ENCODE data around the gene LRRC32.
"Not testable (repeated sequence)": the region's sequence is repeated elsewhere in the genome, so short reads cannot be mapped to it uniquely, and the experiment has no call there.

LRRC32 gene

GRCh38 chr11:76626921-76627401 is 43.6 kb downstream of the LRRC32 start:
- no peak for DNase-seq

- DNase-seq, result no peak
Measured at GRCh38 chr11:76626266-76626665, 44.3 kb downstream of the LRRC32 start.

- no peak for DNase-seq
Measured at GRCh38 chr11:76625472-76626186, 44.9 kb downstream of the LRRC32 start.

- DNase-seq, result no peak
Measured at GRCh38 chr11:76624500-76625379, 45.8 kb downstream of the LRRC32 start.

- DNase-seq, result no peak
Measured at GRCh38 chr11:76623884-76624419, 46.6 kb downstream of the LRRC32 start.

GRCh38 chr11:76623171-76623883 is 47.2 kb downstream of the LRRC32 start:
- no peak for DNase-seq

GRCh38 chr11:76622493-76623094 is 48.0 kb downstream of the LRRC32 start:
- DNase-seq, result no peak

GRCh38 chr11:76621868-76622267 is 48.7 kb downstream of the LRRC32 start:
- no peak for DNase-seq

- DNase-seq, result no peak
Measured at GRCh38 chr11:76621466-76621865, 49.1 kb downstream of the LRRC32 start.

GRCh38 chr11:76620489-76620888 is 50.1 kb downstream of the LRRC32 start:
- DNase-seq, result no peak

GRCh38 chr11:76619801-76620200 is 50.7 kb downstream of the LRRC32 start:
- not testable (repeated sequence) for DNase-seq

- no peak for DNase-seq
Measured at GRCh38 chr11:76617553-76618265, 52.8 kb downstream of the LRRC32 start.

GRCh38 chr11:76616676-76617552 is 53.6 kb downstream of the LRRC32 start:
- no peak for DNase-seq

GRCh38 chr11:76615950-76616349 is 54.6 kb downstream of the LRRC32 start:
- DNase-seq, result peak; percentile 53

GRCh38 chr11:76614471-76615179 is 55.9 kb downstream of the LRRC32 start:
- no peak for DNase-seq

- DNase-seq, result no peak
Measured at GRCh38 chr11:76613901-76614300, 56.6 kb downstream of the LRRC32 start.

- DNase-seq, result no peak
Measured at GRCh38 chr11:76612226-76612625, 58.3 kb downstream of the LRRC32 start.

- peak; percentile 40 for DNase-seq
Measured at GRCh38 chr11:76610871-76611475, 59.6 kb downstream of the LRRC32 start.

GRCh38 chr11:76610371-76610770 is 60.2 kb downstream of the LRRC32 start:
- no peak for DNase-seq

Data from NCI-H1092 treated with DMSO at 0.1 percent for 48 hours (cell line).